Prostate gland (tissue), 2 donors: ENCODE data around the gene TRAF5. TPM values are rescaled to one million over a fixed set of nuclear protein-coding genes. Genes with fewer than 3 reads are reported as not detected.

Experiments
- DNase-seq: peaks from one replicate; pipeline ENCODE4 v3.0.0-alpha.2; 2019; ENCODE audit warnings: low spot score
- H3K27ac ChIP-seq, 2 donors: fragments of 200-600 bp; sonication (generic); 2 replicates each; pipeline ENCODE4 v1.5.1; 2017 to 2019
- H3K27me3 ChIP-seq: fragments of 200-600 bp; sonication (generic); replicated peaks from 2 replicates; pipeline ENCODE4 v1.5.1; 2019; ENCODE audit not compliant: insufficient read depth
- H3K36me3 ChIP-seq, 2 donors: fragments of 200-600 bp; sonication (generic); 1 replicate in 1 of 2; 2 replicates in 1 of 2; pipeline versions ENCODE4 v1.5.1 to v1.8.1; 2017 to 2019
- H3K4me1 ChIP-seq: fragments of 200-600 bp; sonication (generic); replicated peaks from 2 replicates; pipeline ENCODE4 v1.5.1; 2019
- H3K4me3 ChIP-seq, 2 donors: fragments of 200-600 bp; sonication (generic); 2 replicates each; pipeline ENCODE4 v1.5.1; 2017 to 2019
- H3K9me3 ChIP-seq: fragments of 200-600 bp; sonication (generic); 2 replicates; pipeline ENCODE4 v1.5.1; 2017
- CTCF ChIP-seq, 4 experiments: fragments of 200-600 bp in 2 of 4; fragments of 450-650 bp in 2 of 4; sonication (generic) in 2 of 4; IDR thresholded peaks; 1 replicate in 3 of 4; 2 replicates in 1 of 4; pipeline ENCODE4 v1.5.1; 2016 to 2019; ENCODE audit warnings: antibody characterized with exemption in 4 of 4, mild to moderate bottlenecking in 2 of 4, moderate library complexity in 2 of 4
- POLR2A ChIP-seq: fragments of 450-650 bp; IDR thresholded peaks from one replicate; pipeline ENCODE4 v1.6.1; 2016; ENCODE audit warnings: antibody characterized with exemption, mild to moderate bottlenecking
- POLR2AphosphoS5 ChIP-seq: sonication (generic); formaldehyde crosslinking; IDR thresholded peaks from one replicate; pipeline ENCODE4 v1.6.1; 2017; ENCODE audit warnings: antibody characterized with exemption
- WGBS: methylation state at CpG from one replicate; pipeline ENCODE4 v1.1.5; 2018; 5-methylcytosine and 5-hydroxymethylcytosine counted together
- intact Hi-C: fragments of 100-400 bp; cut with DNase I; formaldehyde crosslinking; loops from one replicate; pipeline ENCODE4 v1.14.2; 2022
- total RNA-seq, 2 donors: library from RNA; depleted of rRNA; stranded (reverse); fragments of >200 nt; gene quantifications; one replicate each; pipeline ENCODE4 v1.1.0, GENCODE V29; 2016

The TRAF5 gene
- total RNA-seq, 2 donors from 2014 or later = 8.0 to 12.6 TPM

DNA sequence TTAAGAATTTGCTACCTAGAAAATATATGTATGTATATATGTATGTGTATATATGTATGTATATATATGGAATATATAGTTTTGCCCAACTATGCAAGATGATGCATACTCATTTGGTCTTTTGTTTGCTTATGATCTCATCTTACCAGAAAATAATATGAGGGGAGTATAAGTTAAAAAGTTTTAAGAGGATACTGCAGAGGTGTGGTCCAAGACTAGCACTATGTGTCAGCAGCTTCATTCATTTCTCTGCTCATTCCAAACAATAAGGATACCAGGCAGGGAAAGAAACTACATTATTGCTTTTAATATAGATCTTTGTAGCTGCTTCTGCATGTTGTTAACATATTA lies 44.6 kb upstream of the TRAF5 start:
- no peak overlapping the region for H3K27ac ChIP-seq
- no peaks in the 10 kb centered on the region for H3K9me3 ChIP-seq
- H3K27me3 ChIP-seq = no peaks in the 10 kb centered on the region
- no peaks in the 10 kb centered on the region for H3K4me1 ChIP-seq
- no peaks in the 10 kb centered on the region for H3K36me3 ChIP-seq
- H3K4me3 ChIP-seq = no peak overlapping the region
- DNase-seq = no peak
- TF ChIP-seq POLR2AphosphoS5 (no peak), POLR2A (no peak), CTCF (IDR thresholded peaks at IDR 0.05) (no peak)
- intact Hi-C loops = no loop called here

DNA sequence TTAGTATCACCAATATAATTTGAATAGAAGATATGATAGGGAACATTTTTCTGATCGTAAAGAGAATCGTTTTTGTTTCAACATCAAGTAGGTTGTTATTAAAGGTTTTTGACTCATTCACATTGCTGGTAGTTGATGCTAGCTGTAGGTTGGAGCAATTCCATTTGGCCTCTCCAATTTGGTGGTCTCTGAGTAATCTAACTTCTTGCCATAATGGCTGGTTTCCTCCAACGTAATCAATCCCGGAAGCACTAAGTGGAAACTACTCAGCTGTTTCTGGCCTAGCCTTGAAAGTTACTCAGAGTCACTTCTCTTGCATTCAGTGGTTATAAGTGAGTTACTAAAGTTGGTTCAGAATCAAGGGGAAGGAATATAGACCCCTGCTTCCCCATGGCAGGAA lies 41.4 kb upstream of the TRAF5 start:
- H3K27me3 ChIP-seq = no peaks in the 10 kb centered on the region
- peaks cover 0 to 5% of the 10 kb centered on the region in 2 donors for H3K36me3 ChIP-seq
- no peak for DNase-seq
- no peak overlapping the region for H3K4me3 ChIP-seq
- WGBS = 90% methylated on average over 4 of the region's 4 CpGs
- intact Hi-C loops = no loop called here
- no peak overlapping the region for H3K27ac ChIP-seq
- no peaks in the 10 kb centered on the region for H3K4me1 ChIP-seq
- TF ChIP-seq POLR2AphosphoS5 = no peak
- TF ChIP-seq CTCF (IDR thresholded peaks at IDR 0.05) = no peak
- no peak for TF ChIP-seq POLR2A
- H3K9me3 ChIP-seq = no peaks in the 10 kb centered on the region

- no peak overlapping the region for H3K27ac ChIP-seq
- no peaks in the 10 kb centered on the region for H3K27me3 ChIP-seq
- WGBS = 72% methylated on average over 3 of the region's 3 CpGs
- TF ChIP-seq CTCF (IDR thresholded peaks at IDR 0.05) (no peak), POLR2AphosphoS5 (no peak), POLR2A (no peak)
- H3K4me1 ChIP-seq = no peaks in the 10 kb centered on the region
- intact Hi-C loops = no loop called here
- no peaks in the 10 kb centered on the region for H3K9me3 ChIP-seq
- H3K36me3 ChIP-seq = peaks cover 0 to 5% of the 10 kb centered on the region in 2 donors
- H3K4me3 ChIP-seq = no peak overlapping the region
- no peak for DNase-seq
Observed at GRCh38 chr1:211287218-211287617, 39.4 kb upstream of the TRAF5 start.

- H3K36me3 ChIP-seq = peaks cover 0 to 5% of the 10 kb centered on the region in 2 donors
- intact Hi-C loops = no loop called here
- no peaks in the 10 kb centered on the region for H3K4me1 ChIP-seq
- H3K9me3 ChIP-seq = no peaks in the 10 kb centered on the region
- H3K27ac ChIP-seq = no peak overlapping the region
- WGBS = 90% methylated on average over 2 of the region's 2 CpGs
- DNase-seq = no peak
- H3K27me3 ChIP-seq = no peaks in the 10 kb centered on the region
- no peak overlapping the region for H3K4me3 ChIP-seq
- TF ChIP-seq POLR2A (no peak), POLR2AphosphoS5 (no peak), CTCF (IDR thresholded peaks at IDR 0.05) (no peak)
Observed at GRCh38 chr1:211292411-211292810, 34.2 kb upstream of the TRAF5 start.

DNA sequence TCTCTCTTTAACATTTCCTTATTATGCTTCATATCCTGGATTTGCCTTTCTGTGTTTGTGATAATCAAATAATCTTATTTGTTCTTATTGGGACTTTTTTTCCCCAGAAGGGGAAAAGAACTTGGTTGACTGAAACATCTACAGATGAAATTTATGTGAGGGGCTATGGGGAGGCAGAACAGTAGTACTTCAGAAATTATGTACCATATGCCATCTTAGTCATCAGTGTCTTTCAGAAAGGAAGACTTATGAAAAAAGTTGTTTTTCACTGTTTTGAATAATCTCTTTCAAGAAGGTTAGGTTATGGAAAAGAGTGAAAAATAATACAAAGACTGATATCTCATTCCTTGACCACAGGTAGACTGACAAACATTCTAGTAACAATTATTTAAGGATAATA lies 30.2 kb upstream of the TRAF5 start:
- intact Hi-C loops = no loop called here
- Histone ChIP-seq H3K9me3 (no peaks in the 10 kb centered on the region), H3K4me1 (no peaks in the 10 kb centered on the region), H3K27ac (no peak overlapping the region), H3K4me3 (no peak overlapping the region), H3K27me3 (no peaks in the 10 kb centered on the region), H3K36me3 (no peaks in the 10 kb centered on the region)
- no peak for DNase-seq
- TF ChIP-seq POLR2A (no peak), POLR2AphosphoS5 (no peak), CTCF (IDR thresholded peaks at IDR 0.05) (no peak)
